Measurements from ENCODE around the gene ETS1. TPM values are rescaled to one million over a fixed set of nuclear protein-coding genes. Genes with fewer than 3 reads are reported as not detected.
A peak's percentile ranks its signal among the peaks of the same experiment; 100 is the strongest.

ETS1 gene
- total RNA-seq, 2 experiments from 2014 or later, result 203 to 466 TPM

- H3K9me2 ChIP-seq (ENCODE audit: insufficient read depth, low read length), result no peaks in the 10 kb centered on the region
- CTCF ChIA-PET (ENCODE audit: unreplicated experiment), result no interaction called here
- TF ChIP-seq CTCF (conservative IDR thresholded peaks at IDR 0.05; ENCODE audit: low read length) (no peak), EZH2phosphoT487 (IDR thresholded peaks at IDR 0.05; ENCODE audit: borderline replicate concordance, low read depth, low read length) (no peak)
- no peak overlapping the region for H3K4me2 ChIP-seq (ENCODE audit: low read length)
- H3K4me3 ChIP-seq (ENCODE audit: low read depth, low read length, poor library complexity, severe bottlenecking), result no peak overlapping the region
- POLR2A ChIA-PET, result interaction anchor here (1.1 to 1.5 kb wide), 3 partner anchors 46 to 55 kb away, joined by 3 to 8 read pairs (median 3); no protein-coding TSS in a partner anchor
- no peaks in the 10 kb centered on the region for H4K20me1 ChIP-seq (ENCODE audit: insufficient read depth, low read length)
- H3K36me3 ChIP-seq (ENCODE audit: insufficient read depth, low read length), result peaks cover 99% of the 10 kb centered on the region
- H2AFZ ChIP-seq (ENCODE audit: low read length), result no peak overlapping the region
- no peak for DNase-seq (ENCODE audit: low spot score)
- peak overlapping the region; percentile 29 for H3K27ac ChIP-seq (ENCODE audit: low read depth, low read length, poor library complexity, severe bottlenecking)
- BruUV-seq (replicated peaks), result no TSS peak
- peaks cover 57% of the 10 kb centered on the region for H3K79me2 ChIP-seq (ENCODE audit: insufficient read depth, low read depth, low read length)
- H3K4me1 ChIP-seq (ENCODE audit: insufficient read depth, low read length, poor library complexity, severe bottlenecking), result peaks cover 57% of the 10 kb centered on the region
- intact Hi-C loops (cut with micrococcal nuclease; ENCODE audit: unreplicated experiment), result no loop called here
- no peaks in the 10 kb centered on the region for H3K9me3 ChIP-seq (ENCODE audit: low read length)
These were observed 124.0 kb downstream of the ETS1 start for GRCh38 chr11:128463371-128463829.

GRCh38 chr11:128462922-128463321 is 124.4 kb downstream of the ETS1 start:
- Histone ChIP-seq H3K4me1 (ENCODE audit: insufficient read depth, low read length, poor library complexity, severe bottlenecking) (peaks cover 53% of the 10 kb centered on the region), H3K27ac (ENCODE audit: low read depth, low read length, poor library complexity, severe bottlenecking) (peak overlapping the region; percentile 29), H3K9me3 (ENCODE audit: low read length) (no peaks in the 10 kb centered on the region), H3K9me2 (ENCODE audit: insufficient read depth, low read length) (no peaks in the 10 kb centered on the region), H3K79me2 (ENCODE audit: insufficient read depth, low read depth, low read length) (peaks cover 52% of the 10 kb centered on the region), H2AFZ (ENCODE audit: low read length) (no peak overlapping the region), H3K4me2 (ENCODE audit: low read length) (no peak overlapping the region), H3K4me3 (ENCODE audit: low read depth, low read length, poor library complexity, severe bottlenecking) (no peak overlapping the region), H4K20me1 (ENCODE audit: insufficient read depth, low read length) (no peaks in the 10 kb centered on the region), H3K36me3 (ENCODE audit: insufficient read depth, low read length) (peaks cover 99% of the 10 kb centered on the region)
- DNase-seq (ENCODE audit: low spot score), result no peak
- CTCF ChIA-PET (ENCODE audit: unreplicated experiment), result no interaction called here
- no peak for TF ChIP-seq CTCF (conservative IDR thresholded peaks at IDR 0.05; ENCODE audit: low read length)
- TF ChIP-seq EZH2phosphoT487 (IDR thresholded peaks at IDR 0.05; ENCODE audit: borderline replicate concordance, low read depth, low read length), result no peak
- BruUV-seq (replicated peaks), result no TSS peak
- POLR2A ChIA-PET, result interaction anchor here (1.1 to 1.5 kb wide), 3 partner anchors 46 to 55 kb away, joined by 3 to 8 read pairs (median 3); no protein-coding TSS in a partner anchor
- intact Hi-C loops (cut with micrococcal nuclease; ENCODE audit: unreplicated experiment), result no loop called here

GRCh38 chr11:128462189-128462588 is 125.2 kb downstream of the ETS1 start:
- H3K4me1 ChIP-seq (ENCODE audit: insufficient read depth, low read length, poor library complexity, severe bottlenecking), result peaks cover 45% of the 10 kb centered on the region
- no TSS peak for BruUV-seq (replicated peaks)

More at GRCh38 chr11:128462189-128462588, 125.2 kb downstream of the ETS1 start:
- TF ChIP-seq CTCF (conservative IDR thresholded peaks at IDR 0.05; ENCODE audit: low read length) (no peak), EZH2phosphoT487 (IDR thresholded peaks at IDR 0.05; ENCODE audit: borderline replicate concordance, low read depth, low read length) (no peak)
- Histone ChIP-seq H3K4me2 (ENCODE audit: low read length) (no peak overlapping the region), H3K36me3 (ENCODE audit: insufficient read depth, low read length) (peaks cover 99% of the 10 kb centered on the region), H4K20me1 (ENCODE audit: insufficient read depth, low read length) (no peaks in the 10 kb centered on the region), H2AFZ (ENCODE audit: low read length) (no peak overlapping the region), H3K4me3 (ENCODE audit: low read depth, low read length, poor library complexity, severe bottlenecking) (no peak overlapping the region), H3K27ac (ENCODE audit: low read depth, low read length, poor library complexity, severe bottlenecking) (no peak overlapping the region), H3K9me3 (ENCODE audit: low read length) (no peaks in the 10 kb centered on the region), H3K9me2 (ENCODE audit: insufficient read depth, low read length) (no peaks in the 10 kb centered on the region), H3K79me2 (ENCODE audit: insufficient read depth, low read depth, low read length) (peaks cover 45% of the 10 kb centered on the region)
- intact Hi-C loops (cut with micrococcal nuclease; ENCODE audit: unreplicated experiment), result no loop called here
- no peak for DNase-seq (ENCODE audit: low spot score)
- ChIA-PET CTCF (ENCODE audit: unreplicated experiment) (no interaction called here), POLR2A (interaction anchor here (0.9 to 1.7 kb wide), 4 partner anchors 9 to 50 kb away, joined by 3 to 5 read pairs (median 4); no protein-coding TSS in a partner anchor)
